SHP77 treated with DMSO at 0.1 percent for 48 hours (cell line): Measurements from ENCODE around the gene MATCAP1.

ENCODE experiments used
- DNase-seq: peaks from one replicate; lab custom pipeline; 2025; lab: John Stamatoyannopoulos, UW

Gene MATCAP1

GRCh38 chr16:67156143-67156844 is 27.5 kb downstream of the MATCAP1 start:
- DNase-seq, result no peak

GRCh38 chr16:67155295-67156142 is 28.2 kb downstream of the MATCAP1 start:
- DNase-seq, result peak; percentile 31

- no peak for DNase-seq
These were observed 29.0 kb downstream of the MATCAP1 start for GRCh38 chr16:67154578-67155294.

DNA sequence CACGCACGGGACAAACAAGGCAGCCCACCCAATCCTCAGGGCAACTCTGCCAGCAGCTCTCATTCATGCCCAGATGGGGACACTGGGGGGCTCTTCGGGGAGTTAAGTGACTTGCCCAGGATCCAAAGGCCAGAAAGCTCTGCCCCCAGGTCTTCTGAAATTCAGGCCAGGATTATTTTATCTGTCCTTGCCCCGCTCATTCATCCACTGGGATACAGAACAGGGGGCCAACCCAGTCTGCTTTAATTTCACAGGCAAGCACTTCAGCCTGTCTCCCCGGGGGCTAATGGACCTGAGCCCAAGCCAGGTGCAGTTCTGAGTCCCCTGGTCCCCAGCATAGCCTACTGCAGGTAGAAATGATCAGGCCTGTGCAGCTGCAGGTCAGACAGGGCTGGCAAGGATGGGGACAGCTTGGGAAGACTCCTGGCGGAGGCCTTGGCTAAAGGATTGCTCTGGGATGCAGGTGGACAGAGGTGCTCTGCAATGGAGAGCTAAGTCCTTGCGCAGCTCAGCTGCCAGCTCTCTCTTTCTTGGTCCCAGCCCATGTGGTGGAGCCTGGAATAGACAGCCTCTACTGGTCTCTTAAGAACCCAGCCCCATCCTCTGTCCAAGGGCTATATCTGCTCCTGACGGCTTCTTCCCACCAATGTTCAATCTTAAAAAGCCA is 32.2 kb downstream of the MATCAP1 start:
- DNase-seq, result no peak

DNA sequence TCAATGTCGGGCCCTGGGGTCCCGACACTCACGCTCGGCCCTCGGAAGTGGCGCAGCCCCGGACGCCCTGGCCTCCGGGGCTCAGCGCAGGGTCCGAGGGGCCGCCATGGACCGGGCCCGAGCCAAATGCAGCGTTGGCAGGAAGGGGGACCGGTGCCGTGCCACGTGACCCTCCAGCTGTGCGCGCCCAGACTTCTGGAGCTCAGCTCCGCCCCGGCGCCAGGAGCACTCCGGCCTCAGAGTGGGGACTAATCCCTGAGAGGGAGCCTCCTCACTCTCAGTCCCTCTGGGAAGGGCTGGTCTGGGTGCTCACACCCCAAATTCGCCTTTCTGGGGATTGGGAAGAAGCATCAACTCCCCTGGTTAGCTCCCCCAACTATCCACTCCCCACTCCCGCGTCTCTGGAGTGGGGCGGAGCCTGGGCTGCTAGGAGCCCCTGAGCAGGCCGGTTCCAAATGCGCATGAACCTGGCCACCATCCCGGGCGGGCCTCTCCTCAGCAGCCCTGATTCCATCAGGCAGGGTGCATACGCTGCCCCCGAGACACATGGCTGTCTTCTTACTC is 32.8 kb downstream of the MATCAP1 start, which contains the start of gene B3GNT9:
TSS of gene B3GNT9 (minus strand) at position 166 of the 564 bp plus-strand sequence. CDS start 513 bp downstream, outside the sequence.
- no peak for DNase-seq

DNA sequence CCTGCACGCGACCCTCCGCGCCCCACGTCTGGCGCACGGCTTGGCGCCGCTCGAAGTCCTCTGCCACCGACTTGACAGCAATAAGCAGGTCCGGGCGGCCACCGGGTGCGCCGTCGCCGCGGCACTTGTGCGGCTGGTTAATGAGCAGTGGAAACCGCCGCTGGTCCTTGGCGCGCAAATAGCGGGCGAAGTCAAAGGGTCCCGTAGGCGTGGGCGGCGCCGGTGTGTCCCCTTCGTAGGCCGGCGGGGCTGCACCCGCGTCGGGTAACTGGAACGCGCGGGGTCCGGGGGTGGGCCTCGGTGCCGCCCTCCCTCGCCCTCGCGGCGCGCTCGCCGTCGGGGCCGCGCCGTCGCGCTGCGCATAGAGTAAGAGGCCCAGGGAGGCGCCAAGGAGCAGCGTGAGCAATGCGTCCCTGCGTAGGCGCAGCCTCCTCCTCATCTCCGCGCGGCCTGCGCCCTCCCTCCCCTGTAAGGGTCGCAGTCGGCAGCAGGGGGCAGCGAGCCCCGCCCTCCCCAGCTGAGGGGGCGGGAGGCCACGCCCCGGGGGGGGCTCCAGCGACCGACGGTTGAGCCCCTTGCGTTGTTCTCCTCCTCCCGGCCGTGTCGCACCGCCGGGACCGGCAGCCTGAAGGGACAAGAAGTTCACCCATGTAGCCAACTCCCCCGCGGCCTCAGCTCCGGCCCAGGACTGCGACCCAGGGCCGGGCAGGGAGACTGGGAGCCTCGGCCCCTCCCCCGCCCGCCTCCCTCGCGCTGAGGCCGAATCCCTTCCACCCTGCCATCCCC is 33.5 kb downstream of the MATCAP1 start:
- no peak for DNase-seq

GRCh38 chr16:67149276-67150046 is 34.3 kb downstream of the MATCAP1 start:
- DNase-seq, result no peak

DNA sequence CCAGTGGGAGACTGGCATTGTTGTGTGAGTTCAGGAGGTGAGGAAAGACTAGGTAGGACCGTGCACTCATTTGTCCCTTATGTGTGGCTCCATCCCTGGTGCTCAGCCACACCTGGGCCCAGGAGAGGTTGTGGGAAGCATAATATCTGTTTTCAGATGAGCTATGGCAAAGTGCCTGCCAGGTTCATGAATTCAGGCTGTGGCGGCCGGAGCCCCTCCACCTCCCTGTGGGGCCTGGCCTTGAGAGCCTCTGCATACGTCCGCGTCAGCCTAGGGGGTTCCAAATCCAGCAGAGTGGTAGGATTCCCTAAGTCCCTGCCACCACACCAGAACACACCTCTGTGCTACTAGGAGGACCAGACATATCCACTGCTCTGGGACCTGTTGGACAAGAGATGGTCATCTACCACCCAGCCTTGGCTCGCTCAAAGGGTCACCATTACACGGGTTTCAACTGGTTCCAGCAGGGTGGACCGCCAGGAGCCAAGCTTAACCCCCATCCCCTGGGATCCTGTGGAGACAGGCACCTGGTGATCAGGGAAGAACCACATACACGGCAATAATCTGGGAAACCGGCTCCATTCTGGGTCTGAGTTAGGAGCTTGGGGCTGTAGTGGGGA is 35.0 kb downstream of the MATCAP1 start:
- DNase-seq, result no peak

DNA sequence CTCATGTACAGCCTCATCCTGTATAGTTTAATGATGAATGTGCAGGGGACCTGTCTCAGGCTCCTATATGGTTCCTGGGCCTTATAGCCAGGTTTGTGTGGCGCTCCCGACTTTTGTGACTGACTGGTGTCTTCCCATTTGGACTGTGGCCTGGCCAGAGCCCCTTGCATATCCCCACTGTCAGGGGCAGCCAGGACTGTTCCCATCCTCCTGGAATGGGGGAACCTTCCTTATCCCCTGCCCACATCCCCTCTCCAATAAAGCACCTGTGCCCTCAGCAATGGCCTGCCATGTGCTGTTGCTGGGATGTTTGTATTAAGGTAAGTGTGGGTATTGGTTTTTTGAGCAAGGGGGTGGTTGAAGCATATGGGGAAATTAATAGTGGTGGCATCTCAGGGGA is 35.5 kb downstream of the MATCAP1 start:
- DNase-seq, result no peak

- no peak for DNase-seq
These were observed 36.2 kb downstream of the MATCAP1 start for GRCh38 chr16:67147437-67148140.

GRCh38 chr16:67146523-67147357 is 37.0 kb downstream of the MATCAP1 start:
- DNase-seq, result no peak

GRCh38 chr16:67145746-67146145 is 38.0 kb downstream of the MATCAP1 start:
- no peak for DNase-seq

GRCh38 chr16:67144943-67145342 is 38.8 kb downstream of the MATCAP1 start:
- no peak for DNase-seq

DNA sequence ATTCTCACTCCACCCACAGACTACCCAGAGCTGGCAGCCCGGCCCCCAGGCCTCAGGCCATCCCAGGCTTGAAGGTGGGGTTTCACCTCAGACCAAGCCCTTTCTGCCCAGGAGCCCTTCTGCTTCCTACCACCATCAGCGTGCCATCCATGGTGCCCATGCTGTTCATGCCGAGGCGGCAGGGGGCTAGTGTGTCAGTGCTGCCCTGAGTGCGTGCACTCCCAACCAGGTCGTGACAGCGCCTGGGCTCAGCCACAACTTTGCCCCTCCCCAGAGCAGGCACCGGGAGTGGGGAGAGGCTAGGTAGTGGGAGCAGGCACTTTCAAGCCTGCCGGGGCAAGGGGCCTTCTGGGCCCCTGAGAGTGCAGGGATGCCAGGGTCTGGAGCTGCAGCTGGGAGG is 41.4 kb downstream of the MATCAP1 start:
- no peak for DNase-seq

DNA sequence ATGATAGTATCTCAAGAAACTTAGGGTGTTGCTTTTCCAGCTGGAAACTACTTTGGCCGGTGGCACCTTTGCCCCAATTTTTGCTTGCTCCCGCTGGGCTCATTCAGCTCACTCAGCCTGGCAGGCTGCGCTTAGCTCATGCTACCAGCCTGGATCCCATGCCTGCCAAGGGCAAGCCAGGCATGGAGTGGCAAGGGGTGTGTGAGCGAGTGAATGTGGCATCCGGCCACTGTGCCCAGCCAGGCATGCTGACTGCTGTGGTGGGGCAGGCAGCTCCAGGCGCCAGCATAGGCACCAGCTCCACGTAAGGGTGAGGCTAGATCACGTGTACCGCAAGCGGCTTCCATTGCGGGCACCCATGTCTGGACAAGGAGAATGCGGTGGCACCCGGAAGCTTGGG is 42.4 kb downstream of the MATCAP1 start:
- no peak for DNase-seq

DNA sequence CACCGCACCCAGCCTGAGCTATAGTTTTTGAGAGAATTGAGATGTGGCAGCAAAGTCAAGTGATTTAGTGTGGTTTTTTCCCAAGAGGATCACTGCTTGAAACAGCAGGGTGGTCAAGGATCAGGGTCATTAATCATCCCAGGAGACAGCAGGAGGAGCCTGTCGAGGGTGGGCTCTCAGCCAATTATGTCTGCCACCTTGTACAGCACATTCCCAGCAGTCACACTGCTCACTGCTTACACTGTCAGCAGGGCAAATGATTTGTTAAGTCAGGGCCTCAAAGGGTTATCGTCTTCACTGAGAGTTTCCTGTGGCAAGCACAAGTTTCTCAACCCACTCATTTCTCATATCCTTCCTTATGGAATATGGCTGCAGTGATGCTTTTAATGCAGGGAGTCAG is 46.2 kb downstream of the MATCAP1 start:
- DNase-seq, result no peak

GRCh38 chr16:67129422-67129821 is 54.3 kb downstream of the MATCAP1 start:
- DNase-seq, result no peak

- no peak for DNase-seq
These were observed 54.9 kb downstream of the MATCAP1 start for GRCh38 chr16:67128887-67129286.
